HEK293T (cell line): ENCODE results near the gene HOXB6.

Experiments
- BHLHE40 ChIP-seq: fragments of 450-650 bp; IDR thresholded peaks from 2 replicates; pipeline ENCODE4 v1.6.1; 2016; ENCODE audit warnings: mild to moderate bottlenecking, moderate library complexity, borderline replicate concordance
- ELF4 ChIP-seq: fragments of 450-650 bp; IDR thresholded peaks from 2 replicates; pipeline ENCODE4 v1.6.1; 2017; ENCODE audit warnings: antibody characterized with exemption
- FOXM1 ChIP-seq: fragments of 450-650 bp; IDR thresholded peaks from 2 replicates; pipeline ENCODE4 v1.6.1; 2017; ENCODE audit warnings: mild to moderate bottlenecking, borderline replicate concordance
- HDGF ChIP-seq: fragments of 450-650 bp; IDR thresholded peaks from 2 replicates; pipeline ENCODE4 v1.6.1; 2017; ENCODE audit warnings: antibody characterized with exemption, borderline replicate concordance
- SP1 ChIP-seq: fragments of 450-650 bp; IDR thresholded peaks from 2 replicates; pipeline ENCODE4 v1.6.1; 2017
- TF ChIP-seq, protein P1 (sequence below): fragments of 450-650 bp; IDR thresholded peaks from 2 replicates; pipeline ENCODE4 v1.6.1; 2016

DNA sequence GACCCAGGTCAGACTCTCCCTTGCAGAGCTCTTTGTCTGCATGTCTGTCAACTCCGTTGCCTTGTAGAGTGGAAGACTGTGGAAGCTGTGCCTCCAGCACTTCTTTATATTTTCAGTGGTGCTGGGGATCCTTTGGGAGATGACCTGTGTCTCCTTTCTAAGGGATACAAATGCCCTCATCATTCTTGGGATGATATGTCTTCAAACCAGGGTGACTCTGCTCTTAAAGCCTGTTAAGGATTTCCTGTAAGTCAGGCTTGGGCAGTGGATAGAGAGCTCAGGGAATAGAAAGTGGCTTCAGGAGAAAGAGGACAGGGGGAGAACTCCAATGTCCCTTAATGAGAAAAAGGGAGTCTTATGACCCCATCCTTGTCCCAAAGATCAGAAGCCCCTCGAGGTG lies 16.3 kb downstream of the HOXB6 start:
- no peak for TF ChIP-seq BHLHE40
- no peak for TF ChIP-seq ELF4
- TF ChIP-seq SP1 = no peak
- TF ChIP-seq, protein P1, sequence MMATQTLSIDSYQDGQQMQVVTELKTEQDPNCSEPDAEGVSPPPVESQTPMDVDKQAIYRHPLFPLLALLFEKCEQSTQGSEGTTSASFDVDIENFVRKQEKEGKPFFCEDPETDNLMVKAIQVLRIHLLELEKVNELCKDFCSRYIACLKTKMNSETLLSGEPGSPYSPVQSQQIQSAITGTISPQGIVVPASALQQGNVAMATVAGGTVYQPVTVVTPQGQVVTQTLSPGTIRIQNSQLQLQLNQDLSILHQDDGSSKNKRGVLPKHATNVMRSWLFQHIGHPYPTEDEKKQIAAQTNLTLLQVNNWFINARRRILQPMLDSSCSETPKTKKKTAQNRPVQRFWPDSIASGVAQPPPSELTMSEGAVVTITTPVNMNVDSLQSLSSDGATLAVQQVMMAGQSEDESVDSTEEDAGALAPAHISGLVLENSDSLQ = no peak
- no peak for TF ChIP-seq HDGF
- TF ChIP-seq FOXM1 = no peak
